Stimulated activated memory B cell treated with anti-CD40 and anti-IgM and Interleukin-4, amounts not matched to agents 10 μg/mL and 1 μg/mL and 100 μg/mL, for 72 hours (primary cell): ENCODE results near the gene ZBP1.

Experiments used
- ATAC-seq: fragments of 150-1000 bp; cut with Tn5 transposase; 2 replicates; pipeline ENCODE4 v1.10.0; 2021
- H3K27ac Mint-ChIP-seq: one replicate; pipeline ENCODE4 v1.8.0; 2022; ENCODE audit warnings: mild to moderate bottlenecking, mixed read lengths
- H3K27me3 Mint-ChIP-seq: one replicate; pipeline ENCODE4 v1.8.0; 2022; ENCODE audit warnings: mixed read lengths
- H3K36me3 Mint-ChIP-seq: one replicate; pipeline ENCODE4 v1.8.0; 2022; ENCODE audit warnings: mixed read lengths
- H3K4me1 Mint-ChIP-seq: one replicate; pipeline ENCODE4 v1.8.0; 2022; ENCODE audit warnings: mixed read lengths
- H3K4me3 Mint-ChIP-seq: one replicate; pipeline ENCODE4 v1.8.0; 2022; ENCODE audit warnings: mild to moderate bottlenecking, moderate library complexity, mixed read lengths
- H3K9me3 Mint-ChIP-seq: one replicate; pipeline ENCODE4 v1.8.0; 2022; ENCODE audit warnings: mixed read lengths

ZBP1 gene

DNA sequence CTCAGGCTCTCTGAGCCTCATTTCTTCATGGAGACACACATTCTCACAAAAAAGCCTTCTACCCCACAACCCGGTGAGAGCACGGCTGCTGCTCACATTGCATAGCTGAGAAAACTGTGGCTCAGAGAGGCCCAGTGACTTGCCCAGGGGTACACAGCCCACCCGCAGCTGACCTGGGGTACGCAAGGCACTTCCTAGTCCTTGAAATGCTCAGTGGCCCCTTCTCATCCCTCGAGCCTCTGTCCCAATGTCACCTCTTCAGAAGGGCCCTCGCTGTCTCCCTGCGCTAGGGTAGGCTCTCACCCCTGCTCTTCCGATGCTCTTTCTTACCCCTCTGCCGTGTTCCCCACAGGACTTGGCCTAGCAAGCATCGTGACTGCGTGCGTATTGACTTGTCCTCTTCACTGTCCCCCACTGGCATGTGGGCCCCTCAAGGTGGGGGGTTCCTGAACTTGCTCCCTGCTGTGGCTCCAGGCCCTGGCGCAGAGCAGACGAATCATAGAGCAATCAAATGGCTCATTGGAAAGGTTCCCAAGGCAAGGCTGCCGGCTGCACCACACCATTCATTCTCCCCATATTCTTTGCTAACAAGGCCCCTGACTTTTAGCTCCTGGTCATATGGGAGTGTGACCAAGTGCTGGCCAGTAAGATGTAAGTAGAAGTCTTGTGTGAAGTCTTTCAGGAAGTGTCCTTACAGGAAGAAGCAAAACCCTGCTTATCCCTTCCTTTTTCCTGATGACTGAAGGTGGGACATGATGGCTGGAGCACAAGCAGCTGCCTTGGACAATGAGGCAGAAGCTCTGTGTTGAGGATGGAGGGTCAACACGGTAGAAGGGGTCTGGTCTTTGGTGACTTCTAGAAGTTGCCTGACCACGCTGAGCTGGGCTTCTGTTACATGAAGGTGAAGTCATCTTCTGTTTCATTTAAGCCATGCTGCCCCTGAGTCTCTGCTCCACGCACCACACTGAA is 36.7 kb downstream of the ZBP1 start:
- Mint-ChIP-seq H3K4me3 (no peak overlapping the region), H3K9me3 (no peaks in the 10 kb centered on the region), H3K36me3 (no peaks in the 10 kb centered on the region), H3K27ac (no peak overlapping the region), H3K4me1 (no peaks in the 10 kb centered on the region), H3K27me3 (peaks cover 66% of the 10 kb centered on the region)
- ATAC-seq = no peak

GRCh38 chr20:57582432-57583288 is 37.6 kb downstream of the ZBP1 start:
- Mint-ChIP-seq H3K27ac (no peak overlapping the region), H3K9me3 (no peaks in the 10 kb centered on the region), H3K4me3 (no peak overlapping the region), H3K27me3 (peaks cover 66% of the 10 kb centered on the region), H3K36me3 (no peaks in the 10 kb centered on the region), H3K4me1 (no peaks in the 10 kb centered on the region)
- no peak for ATAC-seq

- no peak overlapping the region for H3K4me3 Mint-ChIP-seq
- H3K27ac Mint-ChIP-seq = no peak overlapping the region
- H3K9me3 Mint-ChIP-seq = no peaks in the 10 kb centered on the region
- H3K27me3 Mint-ChIP-seq = peaks cover 66% of the 10 kb centered on the region
- H3K4me1 Mint-ChIP-seq = no peaks in the 10 kb centered on the region
- ATAC-seq = no peak
- no peaks in the 10 kb centered on the region for H3K36me3 Mint-ChIP-seq
Observed at GRCh38 chr20:57582029-57582378, 38.2 kb downstream of the ZBP1 start.

DNA sequence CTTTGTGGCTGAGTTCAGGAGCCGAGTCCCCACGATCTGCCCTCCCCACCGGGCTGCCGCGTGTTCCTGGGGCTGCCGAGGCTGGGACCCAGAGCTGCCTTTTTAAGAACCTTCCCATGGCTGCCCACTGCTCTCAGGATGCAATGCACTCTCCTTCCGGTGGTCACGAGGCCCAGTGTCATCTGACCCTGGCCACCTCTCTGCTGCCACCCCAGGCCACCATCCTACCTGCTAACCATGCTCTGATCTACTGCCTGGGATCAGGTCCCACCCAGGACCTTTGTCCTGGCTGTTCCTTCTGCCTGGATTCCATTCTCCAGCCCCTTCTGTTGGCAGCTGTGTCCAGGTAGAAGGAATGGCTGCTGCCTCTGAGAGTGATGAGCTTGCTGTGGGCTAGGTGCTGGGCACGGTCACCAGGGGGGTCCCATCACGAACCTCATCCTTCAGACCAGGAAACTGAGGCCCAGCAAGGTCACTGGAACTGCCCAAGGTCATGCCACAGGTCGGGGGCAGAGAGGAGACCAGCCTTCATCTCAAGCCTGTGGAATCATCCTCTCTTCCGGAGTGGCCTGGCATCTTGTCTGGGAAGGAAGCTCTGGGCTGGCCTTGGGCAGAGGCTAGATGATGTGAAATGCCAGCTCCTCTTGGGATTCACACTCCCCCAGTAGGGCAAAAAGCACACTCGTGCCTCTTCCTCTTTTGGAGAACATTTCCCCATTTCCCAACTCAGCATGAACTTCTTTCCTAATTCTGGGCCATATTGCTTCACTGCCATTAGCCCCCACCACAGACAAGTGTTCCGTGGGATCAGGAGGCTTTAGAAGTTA is 38.8 kb downstream of the ZBP1 start:
- Mint-ChIP-seq H3K27ac (no peak overlapping the region), H3K4me3 (no peak overlapping the region), H3K36me3 (no peaks in the 10 kb centered on the region), H3K27me3 (peaks cover 66% of the 10 kb centered on the region), H3K4me1 (no peaks in the 10 kb centered on the region), H3K9me3 (no peaks in the 10 kb centered on the region)
- no peak for ATAC-seq

GRCh38 chr20:57580478-57581201 is 39.6 kb downstream of the ZBP1 start:
- H3K27ac Mint-ChIP-seq = no peak overlapping the region
- H3K27me3 Mint-ChIP-seq = peaks cover 60% of the 10 kb centered on the region
- H3K4me1 Mint-ChIP-seq = no peaks in the 10 kb centered on the region
- no peaks in the 10 kb centered on the region for H3K36me3 Mint-ChIP-seq
- no peaks in the 10 kb centered on the region for H3K9me3 Mint-ChIP-seq
- ATAC-seq = no peak
- H3K4me3 Mint-ChIP-seq = no peak overlapping the region

DNA sequence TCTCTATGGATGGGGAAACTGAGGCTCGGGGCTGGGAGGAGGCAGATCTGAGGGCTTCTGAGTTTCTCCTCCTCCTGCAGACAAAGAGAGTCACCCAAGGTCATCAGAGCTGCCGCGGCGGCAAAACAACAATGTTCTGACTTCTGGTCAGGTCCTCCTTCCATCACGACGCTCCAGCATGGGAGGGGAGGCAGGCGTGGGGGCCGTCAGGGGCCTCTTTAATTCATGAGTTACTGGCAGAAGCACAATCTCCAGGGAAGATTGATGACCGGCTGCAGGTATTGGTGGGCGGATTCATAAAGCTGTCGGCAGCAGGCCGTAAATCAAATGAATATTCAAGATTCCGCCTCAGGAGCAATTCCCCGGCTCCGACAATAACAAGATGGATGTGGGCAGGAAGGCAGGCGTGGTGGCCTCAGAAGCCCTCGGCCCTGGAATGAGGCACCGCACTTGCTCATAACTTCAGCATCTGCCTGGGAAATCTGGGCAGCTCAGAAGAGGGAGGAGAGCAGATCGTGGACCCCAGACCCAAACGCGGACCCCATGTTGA is 40.3 kb downstream of the ZBP1 start:
- ATAC-seq = no peak
- no peak overlapping the region for H3K4me3 Mint-ChIP-seq
- no peak overlapping the region for H3K27ac Mint-ChIP-seq
- H3K9me3 Mint-ChIP-seq = no peaks in the 10 kb centered on the region
- peaks cover 54% of the 10 kb centered on the region for H3K27me3 Mint-ChIP-seq
- H3K4me1 Mint-ChIP-seq = no peaks in the 10 kb centered on the region
- no peaks in the 10 kb centered on the region for H3K36me3 Mint-ChIP-seq

DNA sequence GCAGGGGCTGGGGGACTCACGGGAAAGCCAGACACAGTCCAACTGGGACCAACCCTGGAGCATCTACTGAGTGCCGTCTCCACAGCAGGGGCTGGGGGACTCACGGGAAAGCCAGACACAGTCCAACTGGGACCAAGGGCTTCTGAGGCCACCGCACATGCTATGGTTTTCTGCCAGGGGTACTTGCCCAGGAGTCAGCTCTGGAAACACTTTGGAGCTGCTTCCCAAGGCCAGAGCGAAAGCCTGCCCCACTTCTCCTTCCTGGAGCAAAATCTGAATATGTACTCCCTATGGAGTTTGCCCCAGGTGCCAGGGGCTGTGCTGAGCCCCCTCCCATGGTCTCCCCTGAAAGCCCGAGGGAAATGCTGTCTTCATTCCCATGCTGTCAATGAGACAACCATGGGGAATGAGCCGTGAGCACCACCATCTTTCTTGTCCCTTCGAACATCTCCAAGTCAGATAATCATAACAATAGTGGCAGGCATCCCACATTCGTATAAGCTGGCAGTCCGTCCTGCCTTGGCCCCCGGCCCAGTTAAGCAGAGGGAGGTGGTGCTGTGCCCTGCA is 40.8 kb downstream of the ZBP1 start:
- Mint-ChIP-seq H3K27me3 (peaks cover 48% of the 10 kb centered on the region), H3K9me3 (no peaks in the 10 kb centered on the region), H3K27ac (no peak overlapping the region), H3K4me1 (no peaks in the 10 kb centered on the region), H3K4me3 (no peak overlapping the region), H3K36me3 (no peaks in the 10 kb centered on the region)
- no peak for ATAC-seq

- H3K36me3 Mint-ChIP-seq = no peaks in the 10 kb centered on the region
- H3K27me3 Mint-ChIP-seq = peaks cover 41% of the 10 kb centered on the region
- no peak for ATAC-seq
- H3K4me3 Mint-ChIP-seq = no peak overlapping the region
- no peaks in the 10 kb centered on the region for H3K9me3 Mint-ChIP-seq
- H3K27ac Mint-ChIP-seq = no peak overlapping the region
- H3K4me1 Mint-ChIP-seq = no peaks in the 10 kb centered on the region
Observed at GRCh38 chr20:57578476-57579165, 41.6 kb downstream of the ZBP1 start.

DNA sequence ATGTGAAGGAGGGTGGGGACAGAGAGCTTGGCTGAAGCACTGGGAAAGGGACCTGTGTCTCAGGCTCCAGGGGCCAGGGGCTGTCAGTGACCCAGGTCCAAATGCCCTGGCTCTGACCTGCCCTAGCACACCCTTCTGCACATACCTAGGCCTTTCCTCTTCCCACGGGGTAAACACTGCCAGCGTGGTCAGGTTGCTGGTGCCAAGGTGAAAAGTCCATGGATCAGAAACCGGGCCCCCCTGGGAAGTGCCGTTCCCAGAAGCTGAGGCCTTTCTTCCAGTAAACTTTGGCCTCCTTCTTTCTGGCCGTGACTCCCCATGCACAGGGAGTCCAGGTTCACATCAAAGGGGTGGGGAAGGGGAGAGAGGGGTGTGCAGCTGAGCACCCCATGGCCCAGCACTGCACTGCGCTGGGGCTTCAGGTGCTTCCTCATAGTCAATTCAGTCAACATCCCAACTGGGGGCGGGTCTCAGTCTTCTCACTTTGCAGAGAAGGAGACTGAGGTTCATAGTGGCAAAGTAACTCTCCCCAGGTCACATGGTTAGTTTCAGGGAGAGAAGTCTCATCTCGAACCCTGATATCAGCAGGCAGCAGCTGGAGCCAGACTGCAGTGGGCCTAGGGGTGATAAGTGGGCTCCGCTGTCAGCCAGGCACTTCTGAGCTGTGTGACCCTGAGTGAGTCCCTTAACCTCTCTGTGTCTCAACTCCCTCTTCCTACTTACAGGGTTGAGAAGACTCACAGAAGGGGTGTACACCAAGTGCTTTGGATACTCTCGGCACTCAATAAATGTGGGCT is 42.3 kb downstream of the ZBP1 start:
- ATAC-seq = no peak
- Mint-ChIP-seq H3K36me3 (no peaks in the 10 kb centered on the region), H3K27ac (no peak overlapping the region), H3K4me3 (no peak overlapping the region), H3K9me3 (no peaks in the 10 kb centered on the region), H3K27me3 (peaks cover 37% of the 10 kb centered on the region), H3K4me1 (no peaks in the 10 kb centered on the region)

DNA sequence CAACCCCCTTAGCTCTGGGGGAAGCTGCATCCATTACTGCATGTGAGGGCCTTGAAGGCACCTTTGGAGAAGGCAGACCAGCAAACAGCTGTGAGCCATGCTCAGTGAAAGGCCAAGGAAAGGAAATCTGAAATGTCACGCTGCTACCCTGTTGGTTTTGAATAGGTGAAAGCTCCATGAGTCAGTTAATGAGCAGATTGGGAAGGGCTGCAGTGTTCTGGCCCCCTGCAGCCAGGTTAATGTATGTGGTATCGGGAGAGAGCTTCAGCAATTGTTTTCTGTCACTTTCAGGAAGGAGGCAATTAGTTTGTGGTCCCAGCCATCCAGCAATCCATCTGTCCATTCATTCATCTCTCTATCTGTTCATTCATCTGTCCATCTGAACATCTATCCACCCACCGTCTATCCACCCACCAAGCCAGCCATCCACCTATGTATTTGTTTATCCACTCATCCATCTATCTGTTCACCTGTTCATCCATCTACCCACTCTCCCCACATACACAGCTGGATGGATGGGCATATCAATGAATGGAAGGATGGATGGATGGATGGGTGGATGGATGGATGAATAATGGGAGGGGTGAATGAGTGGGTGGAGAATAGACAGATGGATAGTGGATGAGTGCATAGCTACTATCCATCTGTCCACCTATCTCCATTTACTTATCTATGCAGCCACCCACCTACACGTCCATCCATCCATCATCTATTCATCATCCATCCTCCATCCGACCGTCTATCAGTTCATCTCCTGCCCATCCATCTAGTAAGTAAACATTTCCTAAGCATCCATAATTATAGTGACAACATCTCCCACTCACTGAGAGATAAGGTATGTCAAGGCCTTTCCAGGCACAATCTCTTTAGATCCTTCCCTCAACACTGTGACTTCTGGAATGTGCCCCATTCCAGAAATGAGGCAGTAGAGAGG is 43.3 kb downstream of the ZBP1 start:
- H3K27ac Mint-ChIP-seq = no peak overlapping the region
- H3K9me3 Mint-ChIP-seq = no peaks in the 10 kb centered on the region
- no peaks in the 10 kb centered on the region for H3K36me3 Mint-ChIP-seq
- H3K27me3 Mint-ChIP-seq = peaks cover 34% of the 10 kb centered on the region
- no peak for ATAC-seq
- no peaks in the 10 kb centered on the region for H3K4me1 Mint-ChIP-seq
- H3K4me3 Mint-ChIP-seq = no peak overlapping the region

- Mint-ChIP-seq H3K9me3 (no peaks in the 10 kb centered on the region), H3K4me1 (no peaks in the 10 kb centered on the region), H3K27me3 (peaks cover 35% of the 10 kb centered on the region), H3K27ac (no peak overlapping the region), H3K4me3 (no peak overlapping the region), H3K36me3 (no peaks in the 10 kb centered on the region)
- ATAC-seq = no peak
Observed at GRCh38 chr20:57576002-57576401, 44.2 kb downstream of the ZBP1 start.

- Mint-ChIP-seq H3K36me3 (no peaks in the 10 kb centered on the region), H3K4me1 (no peaks in the 10 kb centered on the region), H3K27me3 (peaks cover 25% of the 10 kb centered on the region), H3K9me3 (no peaks in the 10 kb centered on the region), H3K4me3 (no peak overlapping the region), H3K27ac (no peak overlapping the region)
- no peak for ATAC-seq
Observed at GRCh38 chr20:57574954-57575353, 45.3 kb downstream of the ZBP1 start.
